NB4 (cell line): Measurements from ENCODE around the gene ZNF710.

ENCODE experiments used
- DNase-seq: peaks from one replicate; pipeline ENCODE4 v3.0.0; 2010; ENCODE audit warnings: low read depth
- H3K4me3 ChIP-seq: one replicate; pipeline ENCODE4 v1.5.1; 2011; ENCODE audit warnings: mild to moderate bottlenecking, low read depth, low read length, moderate library complexity
- MYC ChIP-seq: IDR thresholded peaks from 2 replicates; pipeline ENCODE4 v1.6.1; 2011; ENCODE audit warnings: low read depth, low read length
- POLR2A ChIP-seq: IDR thresholded peaks from 2 replicates; pipeline ENCODE4 v1.6.1; 2011; ENCODE audit warnings: mild to moderate bottlenecking; ENCODE audit not compliant: insufficient read length; ENCODE audit errors: extremely low read depth
- TF ChIP-seq, protein P1 (sequence below): IDR thresholded peaks from one replicate; pipeline ENCODE4 v1.5.1; 2012; ENCODE audit warnings: low read depth, low read length
- TF ChIP-seq, protein P2 (sequence below): IDR thresholded peaks from 2 replicates; pipeline ENCODE4 v1.6.1; 2011; ENCODE audit warnings: low read depth, low read length

ZNF710 gene

DNA sequence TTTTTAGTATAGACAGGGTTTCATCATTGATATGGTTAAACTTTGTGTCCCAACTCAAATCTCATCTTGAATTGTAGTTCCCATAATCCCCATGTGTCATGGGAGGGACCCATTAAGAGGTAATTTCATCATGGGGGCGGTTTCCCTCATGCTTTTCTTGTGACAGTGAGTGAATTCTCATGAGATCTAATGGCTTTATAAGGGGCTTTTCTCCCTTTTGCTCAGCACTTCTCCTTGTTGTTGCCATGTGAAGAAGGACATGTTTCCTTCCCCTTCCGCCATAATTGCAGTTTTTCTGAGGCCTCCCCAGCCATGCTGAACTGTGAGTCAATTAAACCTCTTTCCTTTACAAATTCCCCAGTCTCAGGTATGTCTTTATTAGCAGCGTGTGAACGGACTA, 20.2 kb upstream of the ZNF710 start:
- TF ChIP-seq, protein P1, sequence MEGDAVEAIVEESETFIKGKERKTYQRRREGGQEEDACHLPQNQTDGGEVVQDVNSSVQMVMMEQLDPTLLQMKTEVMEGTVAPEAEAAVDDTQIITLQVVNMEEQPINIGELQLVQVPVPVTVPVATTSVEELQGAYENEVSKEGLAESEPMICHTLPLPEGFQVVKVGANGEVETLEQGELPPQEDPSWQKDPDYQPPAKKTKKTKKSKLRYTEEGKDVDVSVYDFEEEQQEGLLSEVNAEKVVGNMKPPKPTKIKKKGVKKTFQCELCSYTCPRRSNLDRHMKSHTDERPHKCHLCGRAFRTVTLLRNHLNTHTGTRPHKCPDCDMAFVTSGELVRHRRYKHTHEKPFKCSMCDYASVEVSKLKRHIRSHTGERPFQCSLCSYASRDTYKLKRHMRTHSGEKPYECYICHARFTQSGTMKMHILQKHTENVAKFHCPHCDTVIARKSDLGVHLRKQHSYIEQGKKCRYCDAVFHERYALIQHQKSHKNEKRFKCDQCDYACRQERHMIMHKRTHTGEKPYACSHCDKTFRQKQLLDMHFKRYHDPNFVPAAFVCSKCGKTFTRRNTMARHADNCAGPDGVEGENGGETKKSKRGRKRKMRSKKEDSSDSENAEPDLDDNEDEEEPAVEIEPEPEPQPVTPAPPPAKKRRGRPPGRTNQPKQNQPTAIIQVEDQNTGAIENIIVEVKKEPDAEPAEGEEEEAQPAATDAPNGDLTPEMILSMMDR = no peak
- TF ChIP-seq, protein P2, sequence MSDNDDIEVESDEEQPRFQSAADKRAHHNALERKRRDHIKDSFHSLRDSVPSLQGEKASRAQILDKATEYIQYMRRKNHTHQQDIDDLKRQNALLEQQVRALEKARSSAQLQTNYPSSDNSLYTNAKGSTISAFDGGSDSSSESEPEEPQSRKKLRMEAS = no peak
- TF ChIP-seq POLR2A = no peak
- no peak for TF ChIP-seq MYC
- DNase-seq = no peak
- H3K4me3 ChIP-seq = no peak overlapping the region

DNA sequence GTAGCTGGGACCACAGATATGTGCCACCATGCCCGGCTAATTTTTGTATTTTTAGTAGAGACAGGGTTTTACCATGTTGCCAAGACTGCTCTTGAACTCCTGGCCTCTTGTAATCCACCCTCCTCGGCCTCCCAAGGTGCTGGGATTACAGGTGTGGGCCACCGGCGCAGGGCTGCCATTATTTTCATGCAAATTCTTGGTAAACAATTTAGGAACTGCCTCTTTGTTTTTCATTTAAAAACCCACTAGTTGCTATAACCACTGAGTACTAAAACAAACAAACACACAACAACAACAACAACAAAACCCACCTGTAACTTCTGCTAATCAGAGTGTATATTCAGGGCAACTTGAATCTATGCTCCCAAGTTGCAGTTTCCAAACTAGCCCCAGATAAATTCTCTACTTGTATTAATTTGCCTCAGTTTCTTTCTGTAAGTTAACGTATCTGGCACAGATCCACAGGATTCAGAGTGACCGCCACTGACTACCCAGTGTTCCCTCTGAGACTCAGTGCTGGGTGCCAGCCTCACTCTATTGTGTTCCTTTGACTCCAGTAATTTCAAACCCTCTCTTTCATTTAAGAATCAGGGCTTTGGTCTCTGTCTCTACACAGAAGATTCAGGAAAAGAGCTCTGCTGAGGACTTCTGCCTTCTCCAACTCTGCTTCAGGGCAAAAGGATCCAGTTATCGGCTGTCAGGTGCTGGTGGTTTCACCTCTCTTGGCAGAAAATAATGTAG, 18.6 kb upstream of the ZNF710 start:
- H3K4me3 ChIP-seq = no peak overlapping the region
- TF ChIP-seq, protein P1 = no peak
- TF ChIP-seq, protein P2 = no peak
- TF ChIP-seq MYC (no peak), POLR2A (no peak)
- DNase-seq = no peak

DNA sequence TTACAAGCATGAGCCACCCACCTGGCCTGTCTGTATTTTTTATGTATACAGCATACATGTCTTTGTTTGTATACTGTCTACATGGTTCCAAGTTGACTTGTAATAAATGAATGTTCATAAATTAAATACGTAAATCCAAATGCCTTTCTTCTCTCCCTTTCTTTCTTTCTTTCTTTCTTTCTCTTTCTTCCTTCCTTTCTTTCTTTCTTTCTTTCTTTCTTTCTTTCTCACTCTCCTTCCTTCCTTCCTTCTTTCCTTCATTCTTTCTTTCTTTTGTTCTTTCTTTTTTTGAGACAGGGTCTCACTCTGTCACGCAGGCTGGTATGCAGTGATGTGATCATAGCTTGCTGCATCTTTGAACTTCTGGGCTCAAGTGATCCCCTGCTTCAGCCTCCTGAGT, 17.1 kb upstream of the ZNF710 start:
- no peak overlapping the region for H3K4me3 ChIP-seq
- DNase-seq = no peak
- TF ChIP-seq, protein P1 = no peak
- TF ChIP-seq, protein P2 = no peak
- TF ChIP-seq MYC = no peak
- TF ChIP-seq POLR2A = no peak

- TF ChIP-seq MYC = no peak
- TF ChIP-seq, protein P1 = no peak
- no peak overlapping the region for H3K4me3 ChIP-seq
- DNase-seq = no peak
Measured at GRCh38 chr15:89984421-89985010, 16.6 kb upstream of the ZNF710 start.

DNA sequence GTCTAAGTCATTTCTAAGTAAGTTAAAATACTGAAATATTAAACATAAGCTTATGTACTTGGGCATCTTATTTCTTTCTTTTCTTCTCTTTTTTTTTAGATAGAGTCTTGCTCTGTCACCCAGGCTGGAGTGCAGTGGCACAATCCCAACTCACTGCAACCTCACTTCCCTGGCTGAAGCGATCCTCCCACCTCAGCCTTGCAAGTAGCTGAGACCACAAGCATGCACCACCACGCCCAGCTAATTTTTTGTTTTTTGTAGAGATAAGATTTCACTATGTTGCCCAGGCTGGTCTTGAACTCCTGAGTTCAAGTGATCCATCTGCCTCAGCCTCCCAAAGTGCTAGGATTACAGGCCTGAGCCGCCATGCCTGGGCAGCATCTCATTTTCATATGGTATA, 16.0 kb upstream of the ZNF710 start:
- no peak overlapping the region for H3K4me3 ChIP-seq
- DNase-seq = no peak
- TF ChIP-seq MYC (no peak), POLR2A (no peak)
- TF ChIP-seq, protein P1 = no peak
- TF ChIP-seq, protein P2 = no peak

- no peak for DNase-seq
- no peak overlapping the region for H3K4me3 ChIP-seq
- TF ChIP-seq, protein P1 = no peak
- TF ChIP-seq POLR2A (no peak), MYC (no peak)
- TF ChIP-seq, protein P2 = no peak
Measured at GRCh38 chr15:89991312-89991711, 9.8 kb upstream of the ZNF710 start.
